Trophoblast cell (in vitro differentiated cells and primary cell): ENCODE results near the gene FAH.
A peak's percentile ranks its signal among the peaks of the same experiment; 100 is the strongest.

Source experiments
- DNase-seq, 2 donors: peaks; one replicate each; pipeline ENCODE4 v3.0.0-alpha.2; 2016
- H2AFZ ChIP-seq: 2 replicates; pipeline ENCODE4 v1.6.1; 2013; ENCODE audit warnings: low read length, moderate library complexity, mild to moderate bottlenecking; ENCODE audit not compliant: insufficient read depth, poor library complexity
- H2AK5ac ChIP-seq: 2 replicates; pipeline ENCODE4 v1.6.1; 2013; ENCODE audit warnings: mild to moderate bottlenecking, low read length
- H2BK120ac ChIP-seq: 2 replicates; pipeline ENCODE4 v1.6.1; 2013; ENCODE audit warnings: low read length, mild to moderate bottlenecking, moderate library complexity; ENCODE audit not compliant: insufficient read depth, poor library complexity
- H2BK12ac ChIP-seq: 2 replicates; pipeline ENCODE4 v1.6.1; 2013; ENCODE audit warnings: mild to moderate bottlenecking, low read length, moderate library complexity
- H2BK5ac ChIP-seq: 2 replicates; pipeline ENCODE4 v1.6.1; 2013; ENCODE audit warnings: low read length, low read depth, moderate library complexity, mild to moderate bottlenecking; ENCODE audit not compliant: poor library complexity
- H3K14ac ChIP-seq: 2 replicates; pipeline ENCODE4 v1.6.1; 2013; ENCODE audit warnings: mild to moderate bottlenecking, low read length
- H3K18ac ChIP-seq: 2 replicates; pipeline ENCODE4 v1.6.1; 2013; ENCODE audit warnings: mild to moderate bottlenecking, low read length
- H3K23ac ChIP-seq: 2 replicates; pipeline ENCODE4 v1.6.1; 2013; ENCODE audit warnings: low read length
- H3K27ac ChIP-seq: 2 replicates; pipeline ENCODE4 v1.5.1; 2013; ENCODE audit warnings: low read depth, mild to moderate bottlenecking, inconsistent platforms, low read length, moderate library complexity
- H3K27me3 ChIP-seq: 2 replicates; pipeline ENCODE4 v1.6.1; 2013; ENCODE audit warnings: inconsistent platforms, mild to moderate bottlenecking, low read length, moderate library complexity; ENCODE audit not compliant: insufficient read depth
- H3K36me3 ChIP-seq, 2 experiments: 1 replicate in 1 of 2; 2 replicates in 1 of 2; pipeline ENCODE4 v1.6.1; 2013; ENCODE audit warnings: low read length in 2 of 2, mild to moderate bottlenecking in 2 of 2, moderate library complexity in 1 of 2; ENCODE audit not compliant: insufficient read depth in 2 of 2, control insufficient read depth in 1 of 2
- H3K4ac ChIP-seq: 2 replicates; pipeline ENCODE4 v1.6.1; 2013; ENCODE audit warnings: low read depth, mild to moderate bottlenecking, low read length, moderate library complexity
- H3K4me1 ChIP-seq, 2 experiments: 1 replicate in 1 of 2; 2 replicates in 1 of 2; pipeline ENCODE4 v1.6.1; 2013; ENCODE audit warnings: low read length in 2 of 2, mild to moderate bottlenecking in 2 of 2, moderate library complexity in 1 of 2; ENCODE audit not compliant: insufficient read depth in 2 of 2, control insufficient read depth in 1 of 2
- H3K4me2 ChIP-seq: 2 replicates; pipeline ENCODE4 v1.6.1; 2013; ENCODE audit warnings: inconsistent platforms, mild to moderate bottlenecking, low read length, moderate library complexity
- H3K4me3 ChIP-seq: 2 replicates; pipeline ENCODE4 v1.5.1; 2013; ENCODE audit warnings: mild to moderate bottlenecking, low read depth, low read length, inconsistent platforms
- H3K79me1 ChIP-seq: one replicate; pipeline ENCODE4 v1.6.1; 2013; ENCODE audit warnings: low read length
- H3K79me2 ChIP-seq: 2 replicates; pipeline ENCODE4 v1.6.1; 2013; ENCODE audit warnings: low read length, mild to moderate bottlenecking; ENCODE audit not compliant: control insufficient read depth, insufficient read depth, poor library complexity
- H3K9ac ChIP-seq: 2 replicates; pipeline ENCODE4 v1.6.1; 2013; ENCODE audit warnings: mild to moderate bottlenecking, low read length
- H3K9me3 ChIP-seq: 2 replicates; pipeline ENCODE4 v1.6.1; 2013; ENCODE audit warnings: low read depth, mild to moderate bottlenecking, control low read depth, inconsistent platforms, low read length; ENCODE audit not compliant: insufficient read depth
- H4K12ac ChIP-seq: 2 replicates; pipeline ENCODE4 v1.6.1; 2013; ENCODE audit warnings: low read depth, mild to moderate bottlenecking, low read length, moderate library complexity
- H4K8ac ChIP-seq: 2 replicates; pipeline ENCODE4 v1.6.1; 2013; ENCODE audit warnings: low read depth, mild to moderate bottlenecking, low read length, moderate library complexity
- H4K91ac ChIP-seq: one replicate; pipeline ENCODE4 v1.6.1; 2013; ENCODE audit warnings: low read depth, mild to moderate bottlenecking, low read length, moderate library complexity
- WGBS: extraction: QIAGEN DNeasy Blood & Tissue Kit; methylation state at CpG from one replicate; pipeline ENCODE4 v1.1.7; 2013; ENCODE audit warnings: missing lambda C conversion rate; ENCODE audit not compliant: insufficient read length, insufficient coverage; ENCODE audit errors: extremely low coverage; 5-methylcytosine and 5-hydroxymethylcytosine counted together

The FAH gene

GRCh38 chr15:80207887-80208286 lies 55.1 kb downstream of the FAH start:
- H2AK5ac ChIP-seq = no peak overlapping the region
- H2BK5ac ChIP-seq = no peak overlapping the region
- H4K8ac ChIP-seq = no peak overlapping the region
- no peak for DNase-seq
- H3K4me3 ChIP-seq = no peak overlapping the region
- H3K9me3 ChIP-seq = no peaks in the 10 kb centered on the region
- peaks cover 11 to 19% of the 10 kb centered on the region in 2 experiments for H3K4me1 ChIP-seq
- H3K23ac ChIP-seq = no peak overlapping the region
- H2AFZ ChIP-seq = no peak overlapping the region
- no peak overlapping the region for H4K12ac ChIP-seq
- WGBS = no CpG with 5 or more reads among the region's 3 CpGs
- no peak overlapping the region for H2BK120ac ChIP-seq
- H3K9ac ChIP-seq = no peak overlapping the region
- no peak overlapping the region for H3K14ac ChIP-seq
- H3K18ac ChIP-seq = no peak overlapping the region
- H4K91ac ChIP-seq = no peak overlapping the region
- no peak overlapping the region for H2BK12ac ChIP-seq
- H3K36me3 ChIP-seq = no peaks in the 10 kb centered on the region
- H3K27ac ChIP-seq = no peak overlapping the region
- H3K4me2 ChIP-seq = no peak overlapping the region
- H3K79me1 ChIP-seq = peaks cover 2% of the 10 kb centered on the region
- H3K4ac ChIP-seq = no peak overlapping the region
- no peaks in the 10 kb centered on the region for H3K79me2 ChIP-seq
- no peaks in the 10 kb centered on the region for H3K27me3 ChIP-seq

GRCh38 chr15:80208758-80209734 lies 56.2 kb downstream of the FAH start:
- no peak overlapping the region for H4K12ac ChIP-seq
- H3K4ac ChIP-seq = no peak overlapping the region
- H2AFZ ChIP-seq = no peak overlapping the region
- H3K4me1 ChIP-seq = peaks cover 10 to 19% of the 10 kb centered on the region in 2 experiments
- H3K4me3 ChIP-seq = no peak overlapping the region
- H3K27me3 ChIP-seq = no peaks in the 10 kb centered on the region
- peak overlapping the region; percentile 12 for H3K4me2 ChIP-seq
- no peaks in the 10 kb centered on the region for H3K36me3 ChIP-seq
- no peak for DNase-seq
- no peaks in the 10 kb centered on the region for H3K9me3 ChIP-seq
- no peak overlapping the region for H3K14ac ChIP-seq
- H3K79me1 ChIP-seq = peaks cover 2% of the 10 kb centered on the region
- H4K91ac ChIP-seq = no peak overlapping the region
- no peak overlapping the region for H4K8ac ChIP-seq
- H3K18ac ChIP-seq = no peak overlapping the region
- no peak overlapping the region for H2BK120ac ChIP-seq
- H2AK5ac ChIP-seq = no peak overlapping the region
- H3K9ac ChIP-seq = no peak overlapping the region
- H3K23ac ChIP-seq = no peak overlapping the region
- H3K79me2 ChIP-seq = no peaks in the 10 kb centered on the region
- WGBS = no CpG with 5 or more reads among the region's 11 CpGs
- peak overlapping the region; percentile 23 for H2BK5ac ChIP-seq
- no peak overlapping the region for H3K27ac ChIP-seq
- H2BK12ac ChIP-seq = no peak overlapping the region

- H3K9me3 ChIP-seq = no peaks in the 10 kb centered on the region
- H2BK120ac ChIP-seq = peak overlapping the region; percentile 13
- H3K4me3 ChIP-seq = no peak overlapping the region
- no peak overlapping the region for H3K18ac ChIP-seq
- H2BK5ac ChIP-seq = no peak overlapping the region
- H3K79me1 ChIP-seq = peaks cover 2% of the 10 kb centered on the region
- no peak overlapping the region for H3K23ac ChIP-seq
- H3K9ac ChIP-seq = no peak overlapping the region
- H3K4me1 ChIP-seq = peaks cover 10 to 19% of the 10 kb centered on the region in 2 experiments
- no peaks in the 10 kb centered on the region for H3K27me3 ChIP-seq
- no peak overlapping the region for H3K14ac ChIP-seq
- H2BK12ac ChIP-seq = no peak overlapping the region
- no peak overlapping the region for H4K8ac ChIP-seq
- no peak overlapping the region for H2AFZ ChIP-seq
- no peaks in the 10 kb centered on the region for H3K79me2 ChIP-seq
- no peak overlapping the region for H4K12ac ChIP-seq
- no peak overlapping the region for H3K4ac ChIP-seq
- H2AK5ac ChIP-seq = no peak overlapping the region
- H4K91ac ChIP-seq = peak overlapping the region; percentile 17
- H3K36me3 ChIP-seq = no peaks in the 10 kb centered on the region
- no peak overlapping the region for H3K27ac ChIP-seq
- H3K4me2 ChIP-seq = no peak overlapping the region
- no peak for DNase-seq
- no CpG with 5 or more reads among the region's 12 CpGs for WGBS
These were observed 58.1 kb downstream of the FAH start for GRCh38 chr15:80210611-80211573.

GRCh38 chr15:80211976-80212375 lies 59.2 kb downstream of the FAH start:
- no peak overlapping the region for H2AK5ac ChIP-seq
- no peak overlapping the region for H3K4me3 ChIP-seq
- no peak for DNase-seq
- no peak overlapping the region for H4K8ac ChIP-seq
- H3K23ac ChIP-seq = no peak overlapping the region
- H3K79me1 ChIP-seq = peaks cover 2% of the 10 kb centered on the region
- no peak overlapping the region for H4K12ac ChIP-seq
- no peak overlapping the region for H4K91ac ChIP-seq
- no peak overlapping the region for H2AFZ ChIP-seq
- H3K4me1 ChIP-seq = peaks cover 10 to 19% of the 10 kb centered on the region in 2 experiments
- H2BK12ac ChIP-seq = no peak overlapping the region
- no peak overlapping the region for H3K4me2 ChIP-seq
- H2BK5ac ChIP-seq = no peak overlapping the region
- H3K27me3 ChIP-seq = no peaks in the 10 kb centered on the region
- no peak overlapping the region for H3K27ac ChIP-seq
- H2BK120ac ChIP-seq = no peak overlapping the region
- no CpG with 5 or more reads among the region's 1 CpG for WGBS
- H3K79me2 ChIP-seq = no peaks in the 10 kb centered on the region
- H3K4ac ChIP-seq = no peak overlapping the region
- H3K9me3 ChIP-seq = no peaks in the 10 kb centered on the region
- no peaks in the 10 kb centered on the region for H3K36me3 ChIP-seq
- no peak overlapping the region for H3K9ac ChIP-seq
- no peak overlapping the region for H3K18ac ChIP-seq
- no peak overlapping the region for H3K14ac ChIP-seq
